Gastrocnemius medialis (tissue), 4 donors: ENCODE data around the gene KDM6A. TPM values are rescaled to one million over a fixed set of nuclear protein-coding genes. Genes with fewer than 3 reads are reported as not detected.
A peak's percentile ranks its signal among the peaks of the same experiment; 100 is the strongest.
"Not testable (repeated sequence)": the region's sequence is repeated elsewhere in the genome, so short reads cannot be mapped to it uniquely, and the experiment has no call there.

Experiments used
- ATAC-seq, 2 donors: fragments of 150-250 bp; one replicate each; pipeline ENCODE4 v1.9.1; 2016
- DNase-seq, 2 donors: peaks; one replicate each; pipeline ENCODE4 v3.0.0-alpha.2; 2019
- H3K27ac ChIP-seq, 4 donors: fragments of 200-600 bp; sonication (generic); 1 replicate in 1 of 4; 2 replicates in 3 of 4; pipeline ENCODE4 v1.5.1; 2016 to 2018; ENCODE audit warnings: mild to moderate bottlenecking in 2 of 4, moderate library complexity in 1 of 4
- H3K27me3 ChIP-seq, 3 donors: fragments of 200-600 bp; sonication (generic) in 2 of 3; 1 replicate in 1 of 3; 2 replicates in 2 of 3; pipeline versions ENCODE4 v1.5.1 to v1.6.0; 2016 to 2019; ENCODE audit warnings: mild to moderate bottlenecking in 1 of 3, moderate library complexity in 1 of 3
- H3K36me3 ChIP-seq, 2 donors: fragments of 200-600 bp; sonication (generic) in 1 of 2; one replicate each; pipeline ENCODE4 v1.5.1; 2017 to 2018
- H3K4me1 ChIP-seq, 2 donors: fragments of 200-600 bp; sonication (generic) in 1 of 2; one replicate each; pipeline ENCODE4 v1.5.1; 2016 to 2017; ENCODE audit warnings: mild to moderate bottlenecking in 2 of 2
- H3K4me3 ChIP-seq, 4 donors: fragments of 200-600 bp; sonication (generic) in 3 of 4; 1 replicate in 1 of 4; 2 replicates in 3 of 4; pipeline ENCODE4 v1.5.1; 2016 to 2019; ENCODE audit warnings: mild to moderate bottlenecking in 2 of 4
- H3K9me3 ChIP-seq, 3 donors: fragments of 200-600 bp; sonication (generic) in 2 of 3; 1 replicate in 1 of 3; 2 replicates in 2 of 3; pipeline ENCODE4 v1.5.1; 2016 to 2019
- CTCF ChIP-seq, 5 experiments: fragments of 450-650 bp in 3 of 5; fragments of 200-600 bp in 2 of 5; sonication (generic) in 2 of 5; IDR thresholded peaks in 4 of 5; conservative IDR thresholded peaks in 1 of 5; 1 replicate in 4 of 5; 2 replicates in 1 of 5; pipeline ENCODE4 v1.5.1; 2016 to 2019; ENCODE audit warnings: antibody characterized with exemption in 5 of 5, mild to moderate bottlenecking in 3 of 5, moderate library complexity in 3 of 5
- POLR2A ChIP-seq, 2 donors: fragments of 450-650 bp; IDR thresholded peaks; one replicate each; pipeline ENCODE4 v1.6.1; 2017; ENCODE audit warnings: antibody characterized with exemption in 2 of 2, mild to moderate bottlenecking in 2 of 2, moderate library complexity in 2 of 2
- in situ Hi-C, 4 donors: fragments of 200-750 bp; cut with MboI; loops; one replicate each; pipeline versions ENCODE4 v1.15.0 to v1.8.0; 2017; ENCODE audit warnings: low sequenced_read_pairs in 4 of 4
- intact Hi-C: fragments of 100-400 bp; cut with DNase I; formaldehyde crosslinking; loops from one replicate; pipeline ENCODE4 v1.15.1; 2023; ENCODE audit warnings: low total_unique reads
- total RNA-seq, 4 donors: library from RNA; depleted of rRNA; stranded (reverse); fragments of >200 nt; gene quantifications; one replicate each; pipeline versions ENCODE4 v1.1.0 to v1.2.3, GENCODE V29; 2016

Gene KDM6A
- total RNA-seq, 4 donors from 2014 or later = 14.3 to 29.2 (median 20.1) TPM

GRCh38 chrX:45070116-45071007 is 197.4 kb downstream of the KDM6A start:
- Histone ChIP-seq H3K4me1 (peaks cover 4 to 6% of the 10 kb centered on the region in 2 donors), H3K4me3 (no peak overlapping the region), H3K36me3 (peaks cover 0 to 12% of the 10 kb centered on the region in 2 donors), H3K9me3 (no peaks in the 10 kb centered on the region), H3K27ac (no peak overlapping the region), H3K27me3 (no peaks in the 10 kb centered on the region)
- TF ChIP-seq CTCF (IDR thresholded peaks at IDR 0.05 in 4 of 5, conservative IDR thresholded peaks at IDR 0.05 in 1 of 5) (peak; percentile 12 to 77 (median 49)), POLR2A (IDR thresholded peaks at IDR 0.05) (no peak)
- intact Hi-C loops (loop anchor here (2.0 kb wide), 1 partner anchor 196 kb away; no protein-coding TSS in a partner anchor), in situ Hi-C loops (loop anchor here in 2 of 4 donors (25.0 kb wide), 2 partner anchors 183 to 208 kb away; partner anchors contain the start of gene KDM6A (in 1 of the 2))
- ATAC-seq (no peak), DNase-seq (no peak)

- H3K27me3 ChIP-seq, H3K27ac ChIP-seq, ATAC-seq, H3K9me3 ChIP-seq, H3K4me1 ChIP-seq, H3K4me3 ChIP-seq, intact Hi-C loops, DNase-seq: not testable (repeated sequence)
- H3K36me3 ChIP-seq = peaks cover 0 to 27% of the 10 kb centered on the region in 2 donors
- in situ Hi-C loops = loop anchor here in 2 of 4 donors (25.0 kb wide), 2 partner anchors 186 to 211 kb away; partner anchors contain the start of gene KDM6A (in 1 of the 2)
These were observed 200.0 kb downstream of the KDM6A start for GRCh38 chrX:45073011-45073410.

GRCh38 chrX:45077748-45078424 is 204.9 kb downstream of the KDM6A start:
- Histone ChIP-seq H3K4me1 (peaks cover 4 to 6% of the 10 kb centered on the region in 2 donors), H3K4me3 (no peak overlapping the region), H3K27ac (no peak overlapping the region), H3K36me3 (peaks cover 0 to 59% of the 10 kb centered on the region in 2 donors), H3K27me3 (no peaks in the 10 kb centered on the region), H3K9me3 (no peaks in the 10 kb centered on the region)
- TF ChIP-seq POLR2A (IDR thresholded peaks at IDR 0.05) (no peak), CTCF (IDR thresholded peaks at IDR 0.05 in 4 of 5, conservative IDR thresholded peaks at IDR 0.05 in 1 of 5) (no peak)
- intact Hi-C loops (no loop called here), in situ Hi-C loops (no loop called here)
- ATAC-seq (no peak), DNase-seq (no peak)

GRCh38 chrX:45083314-45083713 is 210.3 kb downstream of the KDM6A start:
- Histone ChIP-seq H3K27me3 (no peaks in the 10 kb centered on the region), H3K9me3 (no peaks in the 10 kb centered on the region), H3K4me3 (no peak overlapping the region), H3K4me1 (no peaks in the 10 kb centered on the region), H3K36me3 (peaks cover 0 to 74% of the 10 kb centered on the region in 2 donors), H3K27ac (no peak overlapping the region)
- no peak for DNase-seq
- no peak for ATAC-seq
- in situ Hi-C loops (no loop called here), intact Hi-C loops (no loop called here)
- TF ChIP-seq CTCF (IDR thresholded peaks at IDR 0.05 in 4 of 5, conservative IDR thresholded peaks at IDR 0.05 in 1 of 5) = no peak
- no peak for TF ChIP-seq POLR2A (IDR thresholded peaks at IDR 0.05)

GRCh38 chrX:45110494-45110893 is 237.5 kb downstream of the KDM6A start:
- no peaks in the 10 kb centered on the region for H3K27me3 ChIP-seq
- in situ Hi-C loops (no loop called here), intact Hi-C loops (no loop called here)
- ATAC-seq = no peak
- H3K36me3 ChIP-seq = peaks cover 7 to 43% of the 10 kb centered on the region in 2 donors
- no peak for DNase-seq
- TF ChIP-seq CTCF (IDR thresholded peaks at IDR 0.05 in 4 of 5, conservative IDR thresholded peaks at IDR 0.05 in 1 of 5) (no peak), POLR2A (IDR thresholded peaks at IDR 0.05) (no peak)
- H3K4me3 ChIP-seq = no peak overlapping the region
- H3K27ac ChIP-seq = no peak overlapping the region
- H3K9me3 ChIP-seq = no peaks in the 10 kb centered on the region
- no peaks in the 10 kb centered on the region for H3K4me1 ChIP-seq
